A204.1 (cell line): ENCODE results near the gene LBX2.
"Not testable (repeated sequence)": the region's sequence is repeated elsewhere in the genome, so short reads cannot be mapped to it uniquely, and the experiment has no call there.

Source experiments
- FAIRE-seq: peaks from 2 replicates; lab custom pipeline; 2012; peaks lifted over from hg19 to GRCh38; lab: Jason Lieb, UNC

Gene LBX2

GRCh38 chr2:74482801-74483674 lies 16.4 kb downstream of the LBX2 start, which contains the start of the genes CCDC142 and TTC31:
CCDC142 (minus strand) TSS chr2:74482998; CDS start chr2:74482837, 161 bp downstream.
TTC31 (plus strand) TSS chr2:74483081; CDS start chr2:74483096, 15 bp downstream.
- peak; percentile 57 for FAIRE-seq

DNA sequence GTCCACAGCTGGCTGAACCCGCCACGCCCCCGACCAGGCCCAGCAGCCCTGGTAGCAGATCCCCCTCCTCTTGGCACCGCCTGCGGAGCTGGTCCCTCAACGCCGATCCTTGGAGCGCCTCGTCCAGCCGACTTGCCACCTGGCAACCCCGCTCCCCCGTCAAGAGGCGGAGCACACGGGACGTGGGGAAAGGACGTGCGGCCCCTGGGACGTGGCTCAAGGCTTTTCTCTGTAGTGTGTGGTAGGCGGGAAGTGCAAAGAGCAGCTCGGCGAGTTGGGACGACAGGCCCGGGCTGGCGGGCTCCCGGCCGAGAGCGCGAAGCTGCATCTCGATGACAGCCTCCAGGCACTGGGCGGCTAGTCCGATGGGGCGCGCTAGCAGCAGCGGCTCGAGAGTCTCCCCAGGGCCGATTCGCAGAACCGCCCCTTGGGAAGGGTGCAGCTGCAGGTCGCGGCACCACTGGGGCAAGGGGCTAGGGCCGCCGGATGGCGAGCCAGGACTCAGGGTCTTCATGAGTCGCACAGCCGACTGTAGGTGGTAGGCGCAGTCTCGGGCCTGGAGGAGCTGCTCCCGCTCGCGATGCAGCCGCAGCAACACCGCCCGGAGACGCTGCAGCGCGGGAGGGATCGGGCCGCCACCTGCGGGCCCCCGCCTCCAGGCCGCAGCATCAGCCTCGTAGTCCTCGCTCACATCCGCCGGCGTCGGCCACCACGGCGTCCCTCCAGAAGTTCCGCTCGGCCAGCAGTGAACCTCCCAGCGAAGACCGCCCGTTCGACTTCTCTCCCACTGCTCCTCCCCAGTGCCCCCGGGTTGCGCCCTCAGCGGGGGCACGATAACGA lies 17.2 kb downstream of the LBX2 start:
- no peak for FAIRE-seq

DNA sequence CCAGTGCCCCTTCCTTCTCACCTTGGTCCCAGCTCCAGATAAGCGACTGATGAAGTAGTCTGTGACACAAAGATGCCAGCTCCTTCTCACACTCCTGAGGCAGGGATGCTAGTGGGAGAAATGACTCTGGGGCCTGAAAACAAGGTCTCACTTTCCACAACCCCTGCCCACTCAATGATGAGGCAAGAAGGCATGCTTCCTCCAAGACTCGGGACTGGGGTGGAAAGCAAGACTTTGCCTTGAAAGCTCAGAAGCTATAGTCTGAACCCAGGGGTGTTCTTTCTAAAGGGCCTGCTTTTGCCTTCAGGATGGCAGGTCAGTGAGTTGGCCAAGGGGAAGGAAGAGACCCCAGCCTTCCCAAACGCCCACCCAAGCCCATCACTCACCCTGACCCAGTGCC lies 18.0 kb downstream of the LBX2 start:
- no peak for FAIRE-seq

DNA sequence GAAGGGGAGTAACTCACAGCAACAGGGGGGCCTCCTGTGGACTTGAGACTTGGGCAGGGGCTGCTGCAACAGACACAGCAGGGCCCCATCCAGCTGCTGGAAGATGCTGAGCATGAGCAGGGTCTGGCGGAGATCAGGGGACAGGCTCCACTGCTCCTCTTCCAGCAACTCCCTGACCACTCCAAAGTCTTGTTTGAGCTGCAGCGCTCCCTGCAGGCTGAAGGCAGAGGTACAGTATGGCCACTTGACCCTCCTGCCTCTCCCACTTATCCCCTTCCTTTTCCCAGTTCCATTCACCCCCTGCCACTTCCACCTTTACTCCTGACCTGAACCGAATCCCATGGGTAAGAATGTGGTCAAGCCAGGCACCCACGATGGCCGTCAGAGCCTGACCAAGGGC lies 24.5 kb downstream of the LBX2 start:
- FAIRE-seq: no peak

- FAIRE-seq: no peak
These were observed 24.9 kb downstream of the LBX2 start for GRCh38 chr2:74474481-74474880.

DNA sequence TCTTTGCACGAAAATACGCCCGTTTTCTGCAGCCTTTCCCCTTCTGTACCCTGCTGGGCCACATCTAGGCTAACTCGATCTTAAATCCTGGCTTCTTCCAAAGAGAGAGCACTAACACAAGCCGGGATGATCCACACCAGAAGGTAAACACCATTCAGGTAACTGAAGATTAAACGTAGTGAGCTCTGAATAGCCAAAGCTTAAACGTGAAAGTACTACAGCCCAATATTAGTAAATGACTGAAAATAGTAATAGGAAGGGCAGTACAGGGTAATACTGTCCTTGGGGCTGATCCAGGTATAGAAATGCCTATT lies 26.5 kb downstream of the LBX2 start:
- FAIRE-seq: no peak

DNA sequence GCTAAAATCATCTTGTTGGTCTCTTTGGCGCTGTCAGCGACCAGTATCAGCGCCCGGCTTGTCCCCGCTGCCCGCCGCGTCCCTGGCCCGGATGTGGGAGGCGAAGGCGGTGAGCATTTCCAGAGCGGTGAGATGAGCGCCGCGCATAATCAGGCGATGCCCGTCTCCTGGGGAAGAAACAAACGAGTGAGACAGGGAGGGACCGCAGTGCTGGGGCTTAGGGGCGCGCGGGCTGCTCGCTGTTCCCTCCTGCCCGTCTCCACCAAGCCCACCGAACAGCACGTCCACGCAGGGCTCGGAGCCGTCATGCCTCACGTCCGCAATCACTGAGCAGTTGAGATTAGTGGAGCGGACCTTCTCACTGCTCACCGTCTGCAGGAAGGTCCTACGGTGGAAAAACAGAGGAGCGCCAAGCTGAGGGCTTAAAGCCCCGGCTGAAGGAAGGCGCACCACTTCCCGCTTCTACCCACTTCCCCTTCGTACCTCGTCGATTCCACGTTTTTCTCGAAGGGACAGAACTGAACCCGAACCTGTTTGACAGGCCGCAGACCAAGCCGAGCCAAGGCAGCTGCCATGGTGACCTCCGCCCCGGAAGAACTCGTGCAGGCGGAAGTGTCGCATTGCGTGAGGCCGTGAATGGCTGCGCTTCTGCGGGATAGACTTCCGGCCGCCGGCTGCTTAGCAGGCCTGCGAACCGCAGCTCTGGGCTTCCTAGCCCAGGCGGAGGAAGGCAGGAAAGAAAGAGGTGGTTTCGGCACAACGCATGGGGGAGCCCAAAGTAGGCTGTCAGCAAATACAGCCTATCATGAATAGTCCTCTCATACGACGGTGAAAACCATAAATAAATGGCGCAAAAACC lies 27.1 kb downstream of the LBX2 start, which contains the start of gene MRPL53:
Gene MRPL53 (minus strand): TSS at position 595 of the 859 bp plus-strand sequence. CDS start 20 bp downstream, at position 575.
- no peak for FAIRE-seq

DNA sequence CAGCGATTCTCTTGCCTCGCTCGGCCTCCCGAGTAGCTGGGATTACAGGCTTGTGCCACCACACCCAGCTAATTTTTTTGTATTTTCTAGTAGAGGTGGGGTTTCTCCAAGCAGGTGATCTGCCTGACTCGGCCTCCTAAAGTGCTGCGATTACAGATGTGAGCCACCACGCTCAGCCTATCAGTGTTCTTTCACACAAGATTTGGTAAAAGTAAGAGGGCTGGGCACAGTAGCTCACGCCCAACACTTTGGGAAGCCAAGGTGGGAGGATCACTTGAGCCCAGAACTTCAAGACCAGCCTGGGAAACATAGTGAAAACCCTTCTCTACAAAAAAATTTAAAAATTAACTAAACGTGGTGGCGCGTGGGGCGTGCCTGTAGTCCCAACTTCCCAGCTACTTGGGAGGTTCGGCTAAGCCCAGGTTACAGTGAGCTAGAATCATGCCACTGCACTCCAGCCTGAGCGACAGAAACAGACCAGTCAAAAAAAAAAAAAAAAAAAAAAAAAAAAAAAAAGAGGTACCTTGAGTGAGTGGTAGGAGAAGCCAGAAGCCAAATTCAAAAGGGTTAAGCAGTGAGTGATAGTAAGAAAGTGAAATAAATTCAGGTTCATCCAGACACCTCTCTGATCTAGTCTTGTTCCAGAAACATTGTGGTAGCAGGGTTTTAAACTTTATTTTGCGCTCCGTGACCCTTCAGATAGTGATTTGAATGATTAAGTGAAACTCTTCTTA lies 27.9 kb downstream of the LBX2 start:
- no peak for FAIRE-seq

- FAIRE-seq: not testable (repeated sequence)
These were observed 28.7 kb downstream of the LBX2 start for GRCh38 chr2:74470742-74471141.

- no peak for FAIRE-seq
These were observed 35.0 kb downstream of the LBX2 start for GRCh38 chr2:74464406-74464805.

- no peak for FAIRE-seq
These were observed 36.7 kb downstream of the LBX2 start for GRCh38 chr2:74462786-74463105.

- FAIRE-seq: no peak
These were observed 37.2 kb downstream of the LBX2 start for GRCh38 chr2:74462054-74462785.

DNA sequence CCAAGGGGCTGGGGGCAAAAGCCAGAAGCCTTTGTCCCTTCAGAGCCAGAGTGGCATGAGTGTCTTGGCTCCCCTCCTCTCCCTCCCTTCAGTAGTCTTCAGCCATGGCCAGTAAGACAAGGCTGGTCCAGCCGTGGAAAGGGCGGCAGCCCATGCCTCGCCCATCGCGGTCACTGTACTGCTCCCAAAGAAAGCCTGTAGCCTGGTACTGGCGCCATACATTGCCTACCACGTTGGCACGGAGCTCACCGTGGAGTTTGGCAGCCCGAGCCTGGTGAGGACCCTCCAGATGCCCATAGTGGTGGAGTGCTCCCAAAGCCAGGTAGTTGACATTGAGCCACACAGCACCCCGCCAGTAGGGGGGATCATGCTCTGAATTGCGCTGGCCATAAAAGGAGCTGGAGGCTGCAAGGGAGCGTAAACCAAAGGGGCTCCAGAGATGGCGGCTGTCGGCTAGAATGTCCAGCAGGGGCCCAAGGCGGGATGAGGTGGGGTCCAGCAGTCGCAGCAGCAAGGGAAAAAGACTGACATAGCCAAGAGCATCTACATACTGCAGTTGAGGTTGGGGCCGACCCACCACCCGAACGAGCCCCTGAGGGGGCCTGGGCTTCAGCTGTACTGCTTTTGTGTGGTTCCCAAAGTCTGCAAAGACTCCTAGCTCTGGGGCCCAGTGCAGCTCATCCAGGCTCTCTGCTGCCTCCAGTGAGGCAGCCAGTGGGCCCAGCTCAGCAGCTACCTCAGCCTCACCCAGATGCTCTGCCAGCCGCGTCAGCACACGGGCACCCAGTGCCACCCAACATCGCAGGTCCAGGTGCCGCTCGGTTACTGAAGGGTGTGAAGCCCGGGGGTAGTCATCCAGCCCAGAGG lies 38.0 kb downstream of the LBX2 start:
- no peak for FAIRE-seq

GRCh38 chr2:74460187-74460586 lies 39.2 kb downstream of the LBX2 start:
- not testable (repeated sequence) for FAIRE-seq

DNA sequence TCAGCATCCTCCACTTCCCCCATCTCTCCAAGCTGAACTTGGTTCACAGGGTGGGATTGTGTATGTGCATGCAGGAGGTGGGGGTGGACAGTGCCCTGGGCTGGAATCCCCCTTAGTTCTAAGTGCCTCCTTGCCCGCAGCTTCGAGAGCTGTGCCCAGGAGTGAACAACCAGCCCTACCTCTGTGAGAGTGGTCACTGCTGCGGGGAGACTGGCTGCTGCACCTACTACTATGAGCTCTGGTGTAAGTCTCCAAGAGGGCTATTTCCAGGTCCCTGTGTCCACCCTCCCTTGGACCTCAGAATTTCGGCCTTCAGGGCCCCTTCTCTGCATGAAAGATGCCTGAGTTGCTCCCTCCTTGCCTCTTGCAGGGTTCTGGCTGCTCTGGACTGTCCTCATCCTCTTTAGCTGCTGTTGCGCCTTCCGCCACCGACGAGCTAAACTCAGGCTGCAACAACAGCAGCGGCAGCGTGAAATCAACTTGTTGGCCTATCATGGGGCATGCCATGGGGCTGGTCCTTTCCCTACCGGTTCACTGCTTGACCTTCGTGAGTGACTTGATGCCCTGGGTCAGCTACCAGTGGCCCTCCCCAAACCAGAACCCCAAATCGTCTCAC lies 39.8 kb downstream of the LBX2 start:
- not testable (repeated sequence) for FAIRE-seq

DNA sequence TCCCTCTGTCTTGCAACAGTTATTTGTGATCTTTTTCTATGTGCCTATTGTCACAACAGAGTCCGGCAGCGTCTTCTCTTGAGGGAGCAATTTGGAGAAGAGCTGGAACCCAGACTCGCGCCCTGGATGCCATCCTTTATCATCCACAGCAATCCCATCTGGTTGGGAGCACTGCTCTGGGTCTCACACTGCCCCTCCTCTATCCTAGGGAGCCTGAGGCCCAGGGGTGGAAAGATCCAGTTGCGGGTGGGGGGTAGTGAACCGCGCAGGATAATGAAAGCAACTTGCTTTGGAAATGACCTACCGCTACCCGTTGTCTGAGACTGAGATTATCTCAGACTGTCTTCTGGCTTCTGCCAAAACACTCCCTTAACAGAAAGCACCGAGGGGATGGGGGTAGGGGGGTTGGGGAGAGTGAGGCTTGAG lies 40.5 kb downstream of the LBX2 start:
- no peak for FAIRE-seq

DNA sequence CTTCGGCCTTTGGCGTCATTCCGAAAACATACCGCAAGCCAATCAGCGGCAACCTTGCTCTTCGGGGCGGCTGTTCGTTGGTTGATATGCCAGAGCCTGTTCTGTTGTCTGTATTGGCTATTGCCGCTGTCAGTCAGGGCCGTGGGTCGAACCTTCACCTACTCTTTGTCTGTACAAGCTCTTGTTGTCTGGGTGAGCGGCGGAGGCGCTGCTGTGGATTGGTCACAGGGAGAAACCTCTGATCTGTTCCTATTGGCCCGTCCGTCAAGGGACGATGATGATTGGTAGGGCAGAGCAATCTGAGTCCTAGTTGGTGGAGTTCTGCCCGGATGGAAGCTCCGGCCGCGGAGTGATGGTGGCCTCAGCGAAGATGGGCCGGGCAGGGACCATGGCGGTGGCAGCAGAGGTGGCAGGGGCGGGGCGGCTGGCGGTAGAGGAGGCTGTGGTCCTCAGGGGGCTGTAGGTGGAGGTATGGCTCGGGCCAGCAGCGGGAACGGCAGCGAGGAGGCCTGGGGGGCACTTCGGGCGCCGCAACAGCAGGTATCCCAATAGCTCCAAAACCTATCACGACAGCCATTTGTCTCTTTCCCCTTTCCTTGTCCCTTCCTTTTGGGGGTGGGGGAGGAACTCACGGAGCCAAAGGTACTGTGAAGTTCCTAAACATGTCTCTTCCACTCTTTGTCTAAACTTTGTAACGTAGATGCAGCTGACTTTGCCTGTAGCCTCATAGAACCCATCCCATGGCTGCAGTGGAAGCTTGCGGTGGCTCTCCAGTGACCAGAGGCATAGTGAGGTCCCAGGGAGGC lies 41.1 kb downstream of the LBX2 start, which contains the start of gene WBP1:
Gene WBP1 (plus strand): TSS at position 307 of the 806 bp plus-strand sequence. CDS start 165 bp downstream, at position 472.
- peak; percentile 99 for FAIRE-seq

DNA sequence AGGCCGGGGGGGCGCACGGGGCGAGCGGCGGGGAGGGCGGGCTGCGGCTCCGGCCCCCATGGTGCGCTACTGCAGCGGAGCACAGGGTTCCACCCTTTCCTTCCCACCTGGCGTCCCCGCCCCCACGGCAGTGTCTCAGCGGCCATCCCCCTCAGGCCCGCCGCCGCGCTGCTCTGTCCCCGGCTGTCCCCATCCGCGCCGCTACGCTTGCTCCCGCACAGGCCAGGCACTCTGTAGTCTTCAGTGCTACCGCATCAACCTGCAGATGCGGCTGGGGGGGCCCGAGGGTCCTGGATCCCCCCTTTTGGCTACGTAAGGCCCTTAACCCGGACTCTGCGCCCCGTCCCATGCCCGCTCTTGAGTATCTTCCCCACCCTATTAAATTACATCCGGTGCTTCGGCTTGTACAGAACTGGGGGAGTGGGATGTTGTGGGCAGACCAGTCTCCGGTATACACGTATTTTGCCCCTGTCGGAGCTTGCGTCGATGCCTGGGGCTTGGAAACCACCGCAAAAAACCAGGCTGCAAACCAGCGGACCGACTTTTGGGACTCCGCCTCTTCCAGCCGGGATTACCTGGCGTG lies 41.8 kb downstream of the LBX2 start:
- FAIRE-seq: no peak
